ENCODE results near the gene LTBP4. TPM values are rescaled to one million over a fixed set of nuclear protein-coding genes. Genes with fewer than 3 reads are reported as not detected.

LTBP4 gene
- total and polyA plus RNA-seq, 2 of the 13 experiments (the other 11 are each of a cell fraction or from before 2014, with no cell fraction given): 0.86 to 2.3 TPM

DNA sequence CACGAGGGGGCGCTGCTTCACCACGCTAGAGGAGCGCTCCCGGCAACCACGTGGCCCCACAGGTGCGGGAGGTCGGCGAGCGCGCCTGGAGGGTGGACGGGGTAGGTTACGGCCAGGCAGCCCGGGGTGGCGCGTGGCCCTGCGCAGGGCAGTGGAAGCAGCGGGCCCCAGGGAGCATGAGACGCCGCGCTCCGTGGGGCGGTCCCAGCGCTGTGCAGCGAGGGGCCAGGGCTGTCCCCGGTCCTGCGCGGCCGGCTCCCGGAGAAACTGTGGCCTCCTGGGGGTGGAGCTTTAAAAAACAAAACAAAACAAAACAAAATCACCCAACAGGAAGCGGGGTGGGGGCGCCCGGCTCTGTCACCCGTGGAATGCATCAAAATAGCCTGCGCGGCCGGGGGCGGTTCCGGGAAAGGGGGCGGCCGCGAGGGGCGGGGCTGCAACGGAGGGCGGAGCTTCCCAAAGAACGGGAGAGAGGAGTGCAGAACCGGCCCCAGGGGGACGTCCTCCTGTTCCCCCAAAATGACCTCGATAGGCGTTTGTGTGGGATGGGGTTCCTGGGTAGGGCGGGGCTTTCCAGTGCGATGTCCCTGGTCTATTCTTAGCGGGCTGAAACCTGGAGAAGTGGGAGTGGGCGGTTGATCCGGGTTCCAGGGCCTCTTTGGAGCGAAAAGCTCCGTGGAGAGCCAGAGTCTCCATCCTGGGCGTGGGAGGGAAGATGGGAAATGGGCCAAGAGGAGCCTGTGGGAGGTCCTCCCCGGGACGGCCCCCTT, 61.9 kb downstream of the LTBP4 start (continued):
- TF ChIP-seq, protein P1, sequence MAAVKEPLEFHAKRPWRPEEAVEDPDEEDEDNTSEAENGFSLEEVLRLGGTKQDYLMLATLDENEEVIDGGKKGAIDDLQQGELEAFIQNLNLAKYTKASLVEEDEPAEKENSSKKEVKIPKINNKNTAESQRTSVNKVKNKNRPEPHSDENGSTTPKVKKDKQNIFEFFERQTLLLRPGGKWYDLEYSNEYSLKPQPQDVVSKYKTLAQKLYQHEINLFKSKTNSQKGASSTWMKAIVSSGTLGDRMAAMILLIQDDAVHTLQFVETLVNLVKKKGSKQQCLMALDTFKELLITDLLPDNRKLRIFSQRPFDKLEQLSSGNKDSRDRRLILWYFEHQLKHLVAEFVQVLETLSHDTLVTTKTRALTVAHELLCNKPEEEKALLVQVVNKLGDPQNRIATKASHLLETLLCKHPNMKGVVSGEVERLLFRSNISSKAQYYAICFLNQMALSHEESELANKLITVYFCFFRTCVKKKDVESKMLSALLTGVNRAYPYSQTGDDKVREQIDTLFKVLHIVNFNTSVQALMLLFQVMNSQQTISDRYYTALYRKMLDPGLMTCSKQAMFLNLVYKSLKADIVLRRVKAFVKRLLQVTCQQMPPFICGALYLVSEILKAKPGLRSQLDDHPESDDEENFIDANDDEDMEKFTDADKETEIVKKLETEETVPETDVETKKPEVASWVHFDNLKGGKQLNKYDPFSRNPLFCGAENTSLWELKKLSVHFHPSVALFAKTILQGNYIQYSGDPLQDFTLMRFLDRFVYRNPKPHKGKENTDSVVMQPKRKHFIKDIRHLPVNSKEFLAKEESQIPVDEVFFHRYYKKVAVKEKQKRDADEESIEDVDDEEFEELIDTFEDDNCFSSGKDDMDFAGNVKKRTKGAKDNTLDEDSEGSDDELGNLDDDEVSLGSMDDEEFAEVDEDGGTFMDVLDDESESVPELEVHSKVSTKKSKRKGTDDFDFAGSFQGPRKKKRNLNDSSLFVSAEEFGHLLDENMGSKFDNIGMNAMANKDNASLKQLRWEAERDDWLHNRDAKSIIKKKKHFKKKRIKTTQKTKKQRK (IDR thresholded peaks at IDR 0.05; ENCODE audit: low read length): no peak
- TF ChIP-seq ZNF777 (CRISPR knock-in tag; IDR thresholded peaks at IDR 0.05) (peak; percentile 85), ZNF235 (CRISPR knock-in tag; IDR thresholded peaks at IDR 0.05; ENCODE audit: borderline replicate concordance) (no peak; the same call in 1 of the 2 replicates), PHF5A (CRISPR knock-in tag; IDR thresholded peaks at IDR 0.05; ENCODE audit: low read depth, unreplicated experiment) (peak; percentile 42), GATA4 (IDR thresholded peaks at IDR 0.05; ENCODE audit: borderline replicate concordance, low read depth) (no peak), ZSCAN20 (CRISPR knock-in tag; IDR thresholded peaks at IDR 0.05; ENCODE audit: borderline replicate concordance) (peak; percentile 31), ZNF530 (CRISPR knock-in tag; IDR thresholded peaks at IDR 0.05; ENCODE audit: low read depth) (no peak), SETDB1 (CRISPR knock-in tag; IDR thresholded peaks at IDR 0.05; ENCODE audit: borderline replicate concordance) (no peak), ZFYVE20 (CRISPR knock-in tag; IDR thresholded peaks at IDR 0.05; ENCODE audit: borderline replicate concordance, low read depth) (no peak), EHMT2 (IDR thresholded peaks at IDR 0.05; ENCODE audit: borderline replicate concordance, low read depth, low read length) (no peak), ZNF180 (CRISPR knock-in tag; IDR thresholded peaks at IDR 0.05; ENCODE audit: borderline replicate concordance, low read depth) (no peak), ZNF841 (CRISPR knock-in tag; IDR thresholded peaks at IDR 0.05; ENCODE audit: borderline replicate concordance) (no peak), ZNF7 (CRISPR knock-in tag; IDR thresholded peaks at IDR 0.05) (no peak), TMF1 (CRISPR knock-in tag; IDR thresholded peaks at IDR 0.05; ENCODE audit: low read depth) (no peak), ZNF264 (CRISPR knock-in tag; IDR thresholded peaks at IDR 0.05) (peak; percentile 54; the same call in 1 of the 2 replicates), ZIK1 (CRISPR knock-in tag; IDR thresholded peaks at IDR 0.05; ENCODE audit: borderline replicate concordance, low read depth) (0 out of 2 replicates have a peak, but pooled peaks have one; percentile 44), PCBP1 (IDR thresholded peaks at IDR 0.05; ENCODE audit: borderline replicate concordance, low read depth, low read length) (no peak), FOXP1 (IDR thresholded peaks at IDR 0.05) (no peak), FOXP1 (CRISPR knock-in tag; IDR thresholded peaks at IDR 0.05) (no peak), ZNF550 (CRISPR knock-in tag; IDR thresholded peaks at IDR 0.05; ENCODE audit: borderline replicate concordance) (no peak), ZNF75D (CRISPR knock-in tag; IDR thresholded peaks at IDR 0.05; ENCODE audit: borderline replicate concordance) (no peak), NFYB (CRISPR knock-in tag; IDR thresholded peaks at IDR 0.05) (0 out of 2 replicates have a peak, but pooled peaks have one; percentile 9)
- TF ChIP-seq, protein P2, sequence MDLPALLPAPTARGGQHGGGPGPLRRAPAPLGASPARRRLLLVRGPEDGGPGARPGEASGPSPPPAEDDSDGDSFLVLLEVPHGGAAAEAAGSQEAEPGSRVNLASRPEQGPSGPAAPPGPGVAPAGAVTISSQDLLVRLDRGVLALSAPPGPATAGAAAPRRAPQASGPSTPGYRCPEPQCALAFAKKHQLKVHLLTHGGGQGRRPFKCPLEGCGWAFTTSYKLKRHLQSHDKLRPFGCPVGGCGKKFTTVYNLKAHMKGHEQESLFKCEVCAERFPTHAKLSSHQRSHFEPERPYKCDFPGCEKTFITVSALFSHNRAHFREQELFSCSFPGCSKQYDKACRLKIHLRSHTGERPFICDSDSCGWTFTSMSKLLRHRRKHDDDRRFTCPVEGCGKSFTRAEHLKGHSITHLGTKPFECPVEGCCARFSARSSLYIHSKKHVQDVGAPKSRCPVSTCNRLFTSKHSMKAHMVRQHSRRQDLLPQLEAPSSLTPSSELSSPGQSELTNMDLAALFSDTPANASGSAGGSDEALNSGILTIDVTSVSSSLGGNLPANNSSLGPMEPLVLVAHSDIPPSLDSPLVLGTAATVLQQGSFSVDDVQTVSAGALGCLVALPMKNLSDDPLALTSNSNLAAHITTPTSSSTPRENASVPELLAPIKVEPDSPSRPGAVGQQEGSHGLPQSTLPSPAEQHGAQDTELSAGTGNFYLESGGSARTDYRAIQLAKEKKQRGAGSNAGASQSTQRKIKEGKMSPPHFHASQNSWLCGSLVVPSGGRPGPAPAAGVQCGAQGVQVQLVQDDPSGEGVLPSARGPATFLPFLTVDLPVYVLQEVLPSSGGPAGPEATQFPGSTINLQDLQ (CRISPR knock-in tag; IDR thresholded peaks at IDR 0.05): no peak
- TF ChIP-seq, protein P3, sequence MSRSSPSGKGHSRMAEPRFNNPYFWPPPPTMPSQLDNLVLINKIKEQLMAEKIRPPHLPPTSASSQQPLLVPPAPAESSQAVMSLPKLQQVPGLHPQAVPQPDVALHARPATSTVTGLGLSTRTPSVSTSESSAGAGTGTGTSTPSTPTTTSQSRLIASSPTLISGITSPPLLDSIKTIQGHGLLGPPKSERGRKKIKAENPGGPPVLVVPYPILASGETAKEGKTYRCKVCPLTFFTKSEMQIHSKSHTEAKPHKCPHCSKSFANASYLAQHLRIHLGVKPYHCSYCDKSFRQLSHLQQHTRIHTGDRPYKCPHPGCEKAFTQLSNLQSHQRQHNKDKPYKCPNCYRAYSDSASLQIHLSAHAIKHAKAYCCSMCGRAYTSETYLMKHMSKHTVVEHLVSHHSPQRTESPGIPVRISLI (CRISPR knock-in tag; IDR thresholded peaks at IDR 0.05; ENCODE audit: borderline replicate concordance): no peak

All from HepG2 (cell line).